Gastrocnemius medialis (tissue), 4 donors: ENCODE results near the gene RPL3. TPM values are rescaled to one million over a fixed set of nuclear protein-coding genes. Genes with fewer than 3 reads are reported as not detected.
"Not testable (repeated sequence)": the region's sequence is repeated elsewhere in the genome, so short reads cannot be mapped to it uniquely, and the experiment has no call there.

Experiments
- ATAC-seq, 2 donors: fragments of 150-250 bp; one replicate each; pipeline ENCODE4 v1.9.1; 2016
- DNase-seq, 2 donors: peaks; one replicate each; pipeline ENCODE4 v3.0.0-alpha.2; 2019
- H3K27ac ChIP-seq, 4 donors: fragments of 200-600 bp; sonication (generic); 1 replicate in 1 of 4; 2 replicates in 3 of 4; pipeline ENCODE4 v1.5.1; 2016 to 2018; ENCODE audit warnings: mild to moderate bottlenecking in 2 of 4, moderate library complexity in 1 of 4
- H3K27me3 ChIP-seq, 3 donors: fragments of 200-600 bp; sonication (generic) in 2 of 3; 1 replicate in 1 of 3; 2 replicates in 2 of 3; pipeline versions ENCODE4 v1.5.1 to v1.6.0; 2016 to 2019; ENCODE audit warnings: mild to moderate bottlenecking in 1 of 3, moderate library complexity in 1 of 3
- H3K36me3 ChIP-seq, 2 donors: fragments of 200-600 bp; sonication (generic) in 1 of 2; one replicate each; pipeline ENCODE4 v1.5.1; 2017 to 2018
- H3K4me1 ChIP-seq, 2 donors: fragments of 200-600 bp; sonication (generic) in 1 of 2; one replicate each; pipeline ENCODE4 v1.5.1; 2016 to 2017; ENCODE audit warnings: mild to moderate bottlenecking in 2 of 2
- H3K4me3 ChIP-seq, 4 donors: fragments of 200-600 bp; sonication (generic) in 3 of 4; 1 replicate in 1 of 4; 2 replicates in 3 of 4; pipeline ENCODE4 v1.5.1; 2016 to 2019; ENCODE audit warnings: mild to moderate bottlenecking in 2 of 4
- H3K9me3 ChIP-seq, 3 donors: fragments of 200-600 bp; sonication (generic) in 2 of 3; 1 replicate in 1 of 3; 2 replicates in 2 of 3; pipeline ENCODE4 v1.5.1; 2016 to 2019
- POLR2A ChIP-seq, 2 donors: fragments of 450-650 bp; IDR thresholded peaks; one replicate each; pipeline ENCODE4 v1.6.1; 2017; ENCODE audit warnings: antibody characterized with exemption in 2 of 2, mild to moderate bottlenecking in 2 of 2, moderate library complexity in 2 of 2
- in situ Hi-C, 4 donors: fragments of 200-750 bp; cut with MboI; loops; one replicate each; pipeline versions ENCODE4 v1.15.0 to v1.8.0; 2017; ENCODE audit warnings: low sequenced_read_pairs in 4 of 4
- intact Hi-C: fragments of 100-400 bp; cut with DNase I; formaldehyde crosslinking; loops from one replicate; pipeline ENCODE4 v1.15.1; 2023; ENCODE audit warnings: low total_unique reads
- total RNA-seq, 4 donors: library from RNA; depleted of rRNA; stranded (reverse); fragments of >200 nt; gene quantifications; one replicate each; pipeline versions ENCODE4 v1.1.0 to v1.2.3, GENCODE V29; 2016
- TF ChIP-seq, protein P1 (sequence below), 5 experiments: fragments of 450-650 bp in 3 of 5; fragments of 200-600 bp in 2 of 5; sonication (generic) in 2 of 5; IDR thresholded peaks in 4 of 5; conservative IDR thresholded peaks in 1 of 5; 1 replicate in 4 of 5; 2 replicates in 1 of 5; pipeline ENCODE4 v1.5.1; 2016 to 2019; ENCODE audit warnings: antibody characterized with exemption in 5 of 5, mild to moderate bottlenecking in 3 of 5, moderate library complexity in 3 of 5

Gene RPL3
- total RNA-seq, 4 donors from 2014 or later = 261 to 680 (median 391) TPM

DNA sequence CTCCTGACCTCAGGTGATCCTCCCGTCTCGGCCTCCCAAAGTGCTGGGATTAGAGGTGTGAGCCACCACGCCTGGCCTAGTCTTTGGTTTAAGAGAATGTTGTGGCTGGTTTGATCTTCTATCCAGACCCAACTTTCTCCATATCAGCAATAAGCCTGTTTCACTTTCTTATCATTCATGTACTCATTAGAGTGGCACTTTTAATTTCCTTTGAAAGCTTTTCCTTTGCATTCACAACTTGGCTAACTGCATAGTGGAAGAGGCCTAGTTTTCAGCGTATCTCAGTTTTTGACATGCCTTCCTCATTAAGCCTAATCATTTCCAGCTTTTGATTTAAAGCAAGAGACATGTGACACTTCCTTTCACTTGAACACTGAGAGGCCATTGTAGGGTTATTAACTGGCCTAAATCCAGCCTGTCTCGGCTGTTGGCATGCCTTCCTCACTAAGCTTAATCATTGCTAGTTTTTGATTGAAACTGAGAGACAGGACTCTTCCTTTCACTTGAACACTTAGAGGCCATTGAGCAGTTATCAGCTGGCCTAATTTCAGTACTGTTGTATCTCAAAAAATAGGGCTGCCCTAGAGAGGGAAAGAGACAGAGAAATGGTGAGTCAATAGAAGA is 13.1 kb upstream of the RPL3 start:
- intact Hi-C loops = no loop called here
- Histone ChIP-seq H3K36me3 (no peaks in the 10 kb centered on the region), H3K27me3 (no peaks in the 10 kb centered on the region), H3K27ac (peak overlapping the region in 2 of 4 donors; percentile 22 to 39), H3K4me3 (no peak overlapping the region), H3K9me3 (no peaks in the 10 kb centered on the region), H3K4me1 (no peaks in the 10 kb centered on the region)
- in situ Hi-C loops = no loop called here
- ATAC-seq (no peak), DNase-seq (no peak)
- no peak for TF ChIP-seq POLR2A (IDR thresholded peaks at IDR 0.05)
- TF ChIP-seq, protein P1, sequence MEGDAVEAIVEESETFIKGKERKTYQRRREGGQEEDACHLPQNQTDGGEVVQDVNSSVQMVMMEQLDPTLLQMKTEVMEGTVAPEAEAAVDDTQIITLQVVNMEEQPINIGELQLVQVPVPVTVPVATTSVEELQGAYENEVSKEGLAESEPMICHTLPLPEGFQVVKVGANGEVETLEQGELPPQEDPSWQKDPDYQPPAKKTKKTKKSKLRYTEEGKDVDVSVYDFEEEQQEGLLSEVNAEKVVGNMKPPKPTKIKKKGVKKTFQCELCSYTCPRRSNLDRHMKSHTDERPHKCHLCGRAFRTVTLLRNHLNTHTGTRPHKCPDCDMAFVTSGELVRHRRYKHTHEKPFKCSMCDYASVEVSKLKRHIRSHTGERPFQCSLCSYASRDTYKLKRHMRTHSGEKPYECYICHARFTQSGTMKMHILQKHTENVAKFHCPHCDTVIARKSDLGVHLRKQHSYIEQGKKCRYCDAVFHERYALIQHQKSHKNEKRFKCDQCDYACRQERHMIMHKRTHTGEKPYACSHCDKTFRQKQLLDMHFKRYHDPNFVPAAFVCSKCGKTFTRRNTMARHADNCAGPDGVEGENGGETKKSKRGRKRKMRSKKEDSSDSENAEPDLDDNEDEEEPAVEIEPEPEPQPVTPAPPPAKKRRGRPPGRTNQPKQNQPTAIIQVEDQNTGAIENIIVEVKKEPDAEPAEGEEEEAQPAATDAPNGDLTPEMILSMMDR (IDR thresholded peaks at IDR 0.05 in 4 of 5, conservative IDR thresholded peaks at IDR 0.05 in 1 of 5) = no peak

DNA sequence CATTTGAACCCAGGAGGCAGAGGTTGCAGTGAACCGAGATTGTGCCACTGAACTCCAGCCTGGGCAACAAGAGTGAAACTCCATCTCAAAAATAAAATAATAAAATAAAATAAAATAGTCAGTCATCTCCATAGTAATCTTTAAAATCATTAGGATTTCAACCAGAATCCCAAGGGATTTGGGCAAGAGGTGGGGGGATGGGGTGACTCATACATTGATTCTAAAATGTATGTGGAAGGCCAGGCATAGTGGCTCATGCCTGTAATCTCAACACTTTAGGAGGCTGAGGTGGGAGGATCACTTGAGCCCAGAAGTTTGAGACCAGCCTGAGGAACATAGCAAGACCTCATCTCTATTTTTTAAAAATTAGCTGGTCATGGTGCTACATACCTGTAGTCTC is 11.1 kb upstream of the RPL3 start:
- intact Hi-C loops, ATAC-seq, H3K4me1 ChIP-seq, H3K27me3 ChIP-seq, DNase-seq, H3K9me3 ChIP-seq, H3K27ac ChIP-seq, H3K4me3 ChIP-seq, H3K36me3 ChIP-seq, in situ Hi-C loops: not testable (repeated sequence)

DNA sequence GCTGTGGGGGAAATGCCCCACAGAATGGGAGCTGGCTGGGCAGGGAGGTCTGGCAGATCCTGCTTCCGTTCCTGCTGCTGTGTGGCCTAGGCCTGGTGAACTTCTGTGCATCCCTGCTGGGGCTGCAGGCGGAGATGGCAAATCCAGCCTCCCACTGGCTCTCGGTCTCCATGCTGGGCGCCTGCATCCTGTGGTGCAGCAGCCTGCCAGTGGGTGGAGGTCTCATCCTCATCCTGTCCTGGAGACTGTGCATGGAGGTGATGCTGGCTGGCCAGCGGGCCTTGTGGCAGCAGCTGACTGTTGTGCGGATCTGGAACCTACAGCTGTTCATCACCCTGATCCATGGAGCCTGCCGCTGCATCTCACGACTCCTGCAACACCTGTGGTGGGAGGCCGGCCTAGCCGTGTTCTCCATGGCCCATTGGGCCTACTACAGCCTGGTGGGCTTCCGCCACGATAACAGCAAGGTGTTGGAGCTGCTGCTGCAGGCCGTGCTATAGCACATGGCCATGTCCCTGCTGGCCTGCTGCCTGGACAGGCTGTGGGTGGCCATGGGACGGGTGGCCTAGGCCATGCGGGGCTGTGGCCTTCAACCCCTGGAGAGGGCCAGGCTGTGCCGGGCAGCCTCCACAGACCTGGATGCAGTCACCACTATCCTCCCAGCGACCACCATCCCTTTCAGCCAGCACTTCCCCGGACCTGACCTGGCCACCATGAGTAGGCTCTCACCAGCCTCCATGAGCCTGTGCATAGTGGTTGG is 8.8 kb upstream of the RPL3 start:
- H3K4me1 ChIP-seq = no peaks in the 10 kb centered on the region
- in situ Hi-C loops = no loop called here
- H3K27me3 ChIP-seq = no peaks in the 10 kb centered on the region
- no peaks in the 10 kb centered on the region for H3K36me3 ChIP-seq
- TF ChIP-seq, protein P1 (IDR thresholded peaks at IDR 0.05 in 4 of 5, conservative IDR thresholded peaks at IDR 0.05 in 1 of 5) = no peak
- TF ChIP-seq POLR2A (IDR thresholded peaks at IDR 0.05) = no peak
- no peaks in the 10 kb centered on the region for H3K9me3 ChIP-seq
- intact Hi-C loops = no loop called here
- ATAC-seq (no peak), DNase-seq (no peak)
- H3K4me3 ChIP-seq = no peak overlapping the region
- no peak overlapping the region for H3K27ac ChIP-seq

DNA sequence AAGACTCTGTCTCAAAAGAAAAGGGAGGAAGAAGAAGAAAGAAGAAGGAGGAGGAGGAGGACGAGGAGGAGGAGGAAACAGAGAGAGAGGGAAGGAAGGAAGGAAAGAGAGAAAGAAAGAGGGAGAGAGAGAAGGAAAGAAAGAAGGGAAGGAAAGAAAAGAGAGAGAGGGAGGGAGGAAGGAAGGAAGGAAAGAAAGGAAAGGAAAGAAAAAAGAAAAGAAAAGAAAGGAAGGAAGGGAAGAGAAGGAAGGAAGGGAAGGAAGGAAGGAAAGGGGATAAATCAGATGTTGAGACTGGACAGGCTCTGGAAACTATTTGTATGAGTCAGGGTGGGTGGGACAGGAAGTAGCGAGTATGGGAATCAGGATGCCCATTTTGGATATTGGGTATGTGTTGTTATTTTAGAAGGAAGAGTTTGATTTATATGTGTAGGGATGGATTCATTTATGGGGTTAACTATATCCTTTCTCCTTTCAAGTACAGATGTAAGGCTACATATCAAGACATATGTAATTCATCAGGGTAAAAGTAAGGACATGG is 6.0 kb upstream of the RPL3 start:
- intact Hi-C loops (no loop called here), in situ Hi-C loops (no loop called here)
- no peaks in the 10 kb centered on the region for H3K36me3 ChIP-seq
- TF ChIP-seq POLR2A (IDR thresholded peaks at IDR 0.05) = no peak
- TF ChIP-seq, protein P1 (IDR thresholded peaks at IDR 0.05 in 4 of 5, conservative IDR thresholded peaks at IDR 0.05 in 1 of 5) = no peak
- no peaks in the 10 kb centered on the region for H3K9me3 ChIP-seq
- no peak for ATAC-seq
- H3K27me3 ChIP-seq = no peaks in the 10 kb centered on the region
- no peak for DNase-seq
- H3K4me3 ChIP-seq = no peak overlapping the region
- H3K27ac ChIP-seq = no peak overlapping the region
- no peaks in the 10 kb centered on the region for H3K4me1 ChIP-seq

DNA sequence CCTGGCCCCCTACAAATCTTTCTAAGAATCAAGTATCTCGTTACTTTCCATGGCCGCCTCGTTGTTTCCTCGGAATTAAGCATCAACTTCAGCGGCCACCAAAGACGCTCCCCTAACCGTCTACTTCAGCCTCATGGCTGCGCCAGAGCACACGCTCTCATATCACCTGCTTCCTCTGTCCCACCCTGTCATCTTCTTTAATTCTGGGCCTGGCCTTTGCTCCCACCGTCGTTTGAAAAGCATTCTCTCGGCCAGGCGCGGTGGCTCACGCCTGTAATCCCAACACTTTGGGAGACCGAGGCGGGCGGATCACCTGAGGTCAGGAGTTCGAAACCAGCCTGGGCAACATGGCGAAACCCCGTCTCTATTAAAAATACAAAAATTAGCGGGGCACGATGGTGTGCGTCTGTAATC is 1.2 kb upstream of the RPL3 start:
- DNase-seq, H3K9me3 ChIP-seq, H3K27me3 ChIP-seq, ATAC-seq: not testable (repeated sequence)
- intact Hi-C loops = loop anchor here (2.0 kb wide), 1 partner anchor 200 kb away; the partner anchor contains the start of gene ATF4
- H3K27ac ChIP-seq = peak overlapping the region; percentile 86 to 98 (median 91)
- in situ Hi-C loops = loop anchor here in 1 of 4 donors (25.0 kb wide), 1 partner anchor 192 kb away; the partner anchor contains the start of genes ATF4 and MIEF1
- peaks cover 31 to 32% of the 10 kb centered on the region in 2 donors for H3K4me1 ChIP-seq
- H3K4me3 ChIP-seq = peak overlapping the region; percentile 65 to 91 (median 78)
- H3K36me3 ChIP-seq = peaks cover 0 to 24% of the 10 kb centered on the region in 2 donors
